ENCODE measurements around the gene CARMIL3. TPM values are rescaled to one million over a fixed set of nuclear protein-coding genes. Genes with fewer than 3 reads are reported as not detected.
A peak's percentile ranks its signal among the peaks of the same experiment; 100 is the strongest.

CARMIL3 gene
- total and polyA plus RNA-seq, 2 of the 4 experiments (the other 2 are of a cell fraction) = under 0.01 TPM; not detected in 1

GRCh38 chr14:24113379-24113800 is 61.6 kb downstream of the CARMIL3 start:
- Histone ChIP-seq H3K27me3 (ENCODE audit: control insufficient read depth, insufficient read depth, low read length) (no peaks in the 10 kb centered on the region), H3K4ac (ENCODE audit: low read depth, low read length) (peak overlapping the region; percentile 97), H3K23ac (ENCODE audit: low read depth, low read length) (peak overlapping the region; percentile 95), H2BK5ac (ENCODE audit: low read depth, low read length, poor library complexity, severe bottlenecking) (peak overlapping the region; percentile 90), H3K9me3 (ENCODE audit: control insufficient read depth, insufficient read depth, low read length) (no peaks in the 10 kb centered on the region), H3K27ac (ENCODE audit: insufficient read depth, low read length) (peak overlapping the region; percentile 87), H3K4me2 (ENCODE audit: low read depth, low read length) (peak overlapping the region; percentile 73), H2AFZ (replicated peaks; ENCODE audit: low read length, poor library complexity) (peak overlapping the region; percentile 98), H2AK5ac (ENCODE audit: low read depth, low read length) (peak overlapping the region; percentile 72), H3K18ac (ENCODE audit: low read depth, low read length) (peak overlapping the region; percentile 38), H3K9me1 (ENCODE audit: insufficient read depth, low read length) (peaks cover 8% of the 10 kb centered on the region; the same call in 1 of the 2 replicates), H2BK15ac (ENCODE audit: low read depth, low read length) (peak overlapping the region; percentile 33; the same call in 1 of the 3 replicates), H3K56ac (ENCODE audit: extremely low read depth, insufficient read depth, low read length) (peak overlapping the region; percentile 94), H4K8ac (ENCODE audit: low read depth in 2 of 2, low read length in 2 of 2) (peak overlapping the region; percentile 94 to 99), H4K20me1 (ENCODE audit: insufficient read depth, low read length) (no peaks in the 10 kb centered on the region), H3K4me3 (ENCODE audit: insufficient read depth, low read depth, low read length) (peak overlapping the region; percentile 69), H2AK9ac (replicated peaks; ENCODE audit: low read depth, low read length, poor library complexity) (peak overlapping the region; percentile 99), H3K9ac (ENCODE audit: low read depth, low read length) (peak overlapping the region; percentile 76), H2BK120ac (ENCODE audit: low read depth, low read length) (peak overlapping the region; percentile 86), H4K91ac (ENCODE audit: insufficient read depth, low read depth, low read length) (peak overlapping the region; percentile 98), H4K5ac (ENCODE audit: low read depth, low read length) (peak overlapping the region; percentile 41), H3K4me1 (ENCODE audit: control insufficient read depth, insufficient read depth, low read length) (peaks cover 3% of the 10 kb centered on the region; the same call in 1 of the 2 replicates), H2BK20ac (ENCODE audit: low read depth, low read length) (peak overlapping the region; percentile 76), H3K36me3 (ENCODE audit: control insufficient read depth, insufficient read depth, low read length) (peaks cover 4% of the 10 kb centered on the region; the same call in 1 of the 2 replicates), H3K14ac (replicated peaks; ENCODE audit: low read depth, low read length) (peak overlapping the region; percentile 78), H3K79me1 (ENCODE audit: low read depth in 1 of 2, low read length in 2 of 2) (peaks cover 10 to 16% of the 10 kb centered on the region in 2 experiments; a peak in 2 of 4 replicates)
- POLR2A ChIA-PET (ENCODE audit: unreplicated experiment) = interaction anchor here (1.8 kb wide), 1 partner anchor 33 kb away, joined by 6 read pairs; the partner anchor contains the start of gene PSME2
- no peak; the same call in 1 of the 2 replicates for ATAC-seq (ENCODE audit: low read depth)
- WGBS, 2 experiments (ENCODE audit: extremely low coverage in 2 of 2, insufficient read length in 1 of 2) = 0% methylated on average over 7 of the region's 15 CpGs; no CpG with 5 or more reads in 1 of the 2 experiments
- dilution Hi-C loops (cut with HindIII; ENCODE audit: low sequenced_read_pairs, unreplicated experiment) (no loop called here), intact Hi-C loops (cut with micrococcal nuclease) (no loop called here), in situ Hi-C loops (cut with MboI; ENCODE audit: low sequenced_read_pairs) (no loop called here)
- TSS peak; percentile 90 for BruUV-seq (replicated peaks)
- TF ChIP-seq MAFK (IDR thresholded peaks at IDR 0.05; ENCODE audit: low read depth, low read length) (no peak), RAD21 (IDR thresholded peaks at IDR 0.05; ENCODE audit: low read length) (no peak), FOS (IDR thresholded peaks at IDR 0.05; ENCODE audit: low read depth, low read length) (no peak), MXI1 (IDR thresholded peaks at IDR 0.05; ENCODE audit: borderline replicate concordance, low read depth, low read length) (no peak), ELK1 (IDR thresholded peaks at IDR 0.05; ENCODE audit: borderline replicate concordance, low read depth, low read length) (no peak), POLR2A (IDR thresholded peaks at IDR 0.05; ENCODE audit: low read depth, low read length) (no peak), RCOR1 (IDR thresholded peaks at IDR 0.05; ENCODE audit: insufficient replicate concordance, low read length) (no peak), CTCF (conservative IDR thresholded peaks at IDR 0.05; ENCODE audit: low read depth, low read length) (no peak), CEBPB (IDR thresholded peaks at IDR 0.05; ENCODE audit: low read depth, low read length) (no peak), MAZ (IDR thresholded peaks at IDR 0.05; ENCODE audit: borderline replicate concordance, low read depth, low read length) (no peak)
- TF ChIP-seq, protein P1, sequence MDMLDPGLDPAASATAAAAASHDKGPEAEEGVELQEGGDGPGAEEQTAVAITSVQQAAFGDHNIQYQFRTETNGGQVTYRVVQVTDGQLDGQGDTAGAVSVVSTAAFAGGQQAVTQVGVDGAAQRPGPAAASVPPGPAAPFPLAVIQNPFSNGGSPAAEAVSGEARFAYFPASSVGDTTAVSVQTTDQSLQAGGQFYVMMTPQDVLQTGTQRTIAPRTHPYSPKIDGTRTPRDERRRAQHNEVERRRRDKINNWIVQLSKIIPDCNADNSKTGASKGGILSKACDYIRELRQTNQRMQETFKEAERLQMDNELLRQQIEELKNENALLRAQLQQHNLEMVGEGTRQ (IDR thresholded peaks at IDR 0.05; ENCODE audit: low read depth, low read length) = no peak
- DNase-seq = no peak
- CTCF ChIA-PET = interaction anchor here (0.7 to 1.8 kb wide), 2 partner anchors 23 to 55 kb away, joined by 4 to 7 read pairs; no protein-coding TSS in a partner anchor

Measured in IMR-90 (cell line).